ENCODE measurements around the gene GYPE.
"Not testable (repeated sequence)": the region's sequence is repeated elsewhere in the genome, so short reads cannot be mapped to it uniquely, and the experiment has no call there.

DNA sequence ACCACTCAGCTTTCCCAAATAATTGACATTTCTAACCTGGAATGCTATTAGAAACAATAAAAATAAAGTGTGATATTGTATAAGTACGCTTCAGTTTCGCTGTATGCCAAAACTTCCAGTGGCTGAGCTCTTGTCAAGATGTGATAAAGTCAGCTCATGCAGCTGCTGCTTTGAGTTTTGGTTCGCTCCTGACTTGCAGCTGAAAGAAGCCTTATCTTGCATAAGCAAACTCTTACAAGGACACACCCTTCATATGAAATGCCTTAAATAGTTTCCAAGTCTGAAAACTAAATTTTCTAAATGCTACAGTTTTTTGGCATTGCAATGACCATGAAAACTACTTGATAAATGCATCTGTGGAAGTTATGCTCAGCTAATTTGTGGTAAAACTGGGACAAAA, 17.2 kb downstream of the GYPE start:
- not testable (repeated sequence) for TF ChIP-seq EZH2 (IDR thresholded peaks at IDR 0.05; ENCODE audit: insufficient read depth, poor library complexity, severe bottlenecking); EZH2phosphoT487 (IDR thresholded peaks at IDR 0.05; ENCODE audit: insufficient read depth, low read depth)
